NCI-H510A (cell line): ENCODE results near the gene NDUFAF3.
A peak's percentile ranks its signal among the peaks of the same experiment; 100 is the strongest.

Experiments
- DNase-seq: peaks from one replicate; lab custom pipeline; 2025; lab: John Stamatoyannopoulos, UW

Gene NDUFAF3

GRCh38 chr3:49017971-49018706, 3.8 kb upstream of the NDUFAF3 start, which contains the start of gene DALRD3:
Gene DALRD3 (minus strand): TSS chr3:49018580. CDS start chr3:49018564, 16 bp downstream.
- DNase-seq: peak; percentile 30

DNA sequence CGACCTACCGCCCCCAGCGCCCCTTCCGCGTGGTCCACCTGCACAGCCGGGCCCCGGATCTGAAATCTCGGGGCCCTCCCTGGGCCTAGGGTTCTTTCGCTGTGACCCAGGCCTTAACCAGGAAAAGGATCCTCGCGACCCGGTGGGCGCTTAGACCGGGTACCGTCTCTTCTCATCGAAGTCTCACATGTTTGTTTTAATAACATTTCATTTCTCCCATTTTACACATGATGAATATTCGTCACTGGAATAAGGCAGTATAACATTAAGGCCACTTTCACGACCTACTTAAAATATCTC, 3.3 kb upstream of the NDUFAF3 start:
- DNase-seq: no peak

- no peak for DNase-seq
Observed at GRCh38 chr3:49019941-49020329, 2.0 kb upstream of the NDUFAF3 start.

DNA sequence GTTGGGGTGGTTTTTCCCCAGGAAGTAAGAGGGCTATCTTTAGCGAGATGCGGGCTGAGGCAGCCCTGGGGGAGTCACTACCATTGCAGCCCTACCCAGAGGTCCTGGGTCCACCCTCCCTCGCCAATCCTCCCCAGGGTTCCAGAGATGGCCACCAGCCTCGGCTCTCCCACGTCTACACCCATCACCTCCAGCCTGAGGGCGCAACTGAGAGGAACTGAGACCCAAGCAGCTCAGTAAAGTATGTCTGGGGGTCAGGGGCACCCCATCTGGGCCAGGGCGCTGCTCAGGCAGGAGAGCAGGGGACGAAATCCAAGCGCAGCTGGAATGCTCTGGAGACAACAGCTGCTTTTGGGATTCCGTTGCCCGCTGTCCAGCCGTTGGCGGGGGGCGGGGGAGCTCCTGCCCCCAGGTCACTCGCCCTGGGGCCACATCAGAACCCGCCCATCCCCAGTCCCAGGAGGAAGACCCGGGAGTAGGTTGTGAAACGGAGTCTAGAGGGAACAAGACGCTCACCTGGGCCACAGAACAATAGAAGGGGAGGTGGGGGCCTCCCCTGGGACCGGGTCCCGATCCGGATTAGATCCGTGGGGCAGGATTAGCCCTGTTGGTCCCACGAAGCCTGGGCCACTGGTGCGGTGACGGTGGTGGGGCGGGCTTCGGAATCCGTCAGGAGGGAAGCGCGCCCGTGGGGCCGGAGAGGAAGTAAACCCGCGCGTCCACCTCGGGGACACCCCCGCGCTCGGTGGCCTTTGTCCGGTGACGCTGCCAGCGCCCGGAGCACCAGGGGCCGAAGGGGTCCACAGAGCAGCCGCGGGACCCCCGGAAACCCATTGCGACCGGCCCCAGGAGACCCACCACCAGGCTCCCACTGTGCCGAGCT, 1.4 kb upstream of the NDUFAF3 start:
- no peak for DNase-seq

DNA sequence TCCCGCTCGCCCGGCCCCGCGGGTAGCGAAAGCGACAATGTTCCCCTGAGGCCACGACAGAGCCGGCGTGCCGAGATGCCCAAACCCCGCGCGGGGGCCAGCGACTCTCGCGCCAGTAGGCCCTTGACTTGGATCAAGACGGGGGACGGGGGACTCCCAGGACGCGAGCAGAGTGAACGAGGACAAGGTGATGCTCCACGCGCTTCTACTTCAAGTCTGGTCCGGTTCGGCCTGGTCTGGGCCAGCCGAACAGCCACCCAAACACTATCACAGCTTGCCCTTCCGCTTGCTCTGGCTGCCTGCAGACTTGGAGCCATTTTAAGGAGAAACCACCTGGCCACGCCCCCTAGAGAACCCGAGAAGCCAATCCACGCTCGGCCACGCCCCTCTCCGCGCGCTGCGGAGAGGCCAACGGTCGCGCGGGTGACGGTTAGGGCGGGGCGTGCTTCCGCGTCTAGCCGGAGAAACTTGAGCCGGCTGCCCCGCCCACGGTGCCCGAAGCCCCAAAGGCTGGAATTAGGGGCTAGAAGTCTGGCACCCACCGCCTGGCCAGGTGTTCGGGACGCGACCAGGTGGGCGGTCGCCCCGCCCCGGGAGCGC, 608 bp upstream of the NDUFAF3 start:
- DNase-seq: peak; percentile 93

DNA sequence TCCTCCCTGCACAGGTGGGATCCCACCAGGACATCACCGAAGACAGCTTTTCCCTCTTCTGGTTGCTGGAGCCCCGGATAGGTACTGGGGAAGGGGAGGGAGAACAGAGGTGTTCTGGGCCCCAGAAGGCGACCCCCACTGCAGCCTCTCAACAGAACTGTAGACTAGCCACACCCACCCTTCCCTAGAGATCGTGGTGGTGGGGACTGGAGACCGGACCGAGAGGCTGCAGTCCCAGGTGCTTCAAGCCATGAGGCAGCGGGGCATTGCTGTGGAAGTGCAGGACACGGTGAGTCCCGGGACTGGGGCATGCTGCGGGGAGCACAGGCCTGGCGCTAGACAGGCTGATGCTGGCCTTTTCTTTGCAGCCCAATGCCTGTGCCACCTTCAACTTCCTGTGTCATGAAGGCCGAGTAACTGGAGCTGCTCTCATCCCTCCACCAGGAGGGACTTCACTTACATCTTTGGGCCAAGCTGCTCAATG, 809 bp downstream of the NDUFAF3 start:
- DNase-seq: no peak

- DNase-seq: no peak
Observed at GRCh38 chr3:49023775-49024174, 1.9 kb downstream of the NDUFAF3 start.

- no peak for DNase-seq
Observed at GRCh38 chr3:49024449-49024848, 2.5 kb downstream of the NDUFAF3 start.

- DNase-seq: no peak
Observed at GRCh38 chr3:49025005-49025792, 3.3 kb downstream of the NDUFAF3 start.

DNA sequence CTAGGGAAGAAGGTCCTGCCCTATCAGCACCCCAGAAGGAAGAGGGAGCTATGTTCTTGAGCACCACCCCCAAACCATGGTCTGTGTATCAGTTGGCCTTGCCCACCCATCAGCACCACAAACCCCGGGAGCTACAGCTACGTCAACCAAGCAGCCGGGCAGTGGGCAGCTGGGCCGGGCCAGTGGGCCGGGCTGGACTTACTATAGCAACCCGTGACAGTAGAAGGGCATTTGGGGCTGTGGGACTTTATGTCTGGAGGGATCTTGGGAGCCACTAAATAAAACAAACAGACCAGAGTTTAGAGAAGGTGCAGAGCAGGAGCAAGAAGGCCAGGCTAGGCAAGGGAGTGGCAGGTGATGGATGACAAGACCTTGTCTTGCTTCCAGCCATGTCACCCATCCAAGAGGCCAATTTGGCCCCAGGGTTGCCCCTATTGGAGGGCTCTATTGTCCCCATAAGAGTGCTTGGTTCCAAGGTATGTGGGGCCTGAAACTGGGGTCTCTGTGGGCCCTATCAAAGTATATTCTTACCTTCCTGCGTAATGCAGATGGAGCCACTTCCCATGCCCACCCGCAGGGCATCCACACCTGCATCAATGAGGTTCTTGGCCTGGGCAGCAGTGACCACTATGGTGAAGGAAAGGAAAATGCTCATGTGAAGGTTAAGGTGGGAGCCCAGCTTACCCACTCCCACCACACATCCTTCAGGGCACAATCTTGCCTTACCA, 4.0 kb downstream of the NDUFAF3 start:
- DNase-seq: no peak

DNA sequence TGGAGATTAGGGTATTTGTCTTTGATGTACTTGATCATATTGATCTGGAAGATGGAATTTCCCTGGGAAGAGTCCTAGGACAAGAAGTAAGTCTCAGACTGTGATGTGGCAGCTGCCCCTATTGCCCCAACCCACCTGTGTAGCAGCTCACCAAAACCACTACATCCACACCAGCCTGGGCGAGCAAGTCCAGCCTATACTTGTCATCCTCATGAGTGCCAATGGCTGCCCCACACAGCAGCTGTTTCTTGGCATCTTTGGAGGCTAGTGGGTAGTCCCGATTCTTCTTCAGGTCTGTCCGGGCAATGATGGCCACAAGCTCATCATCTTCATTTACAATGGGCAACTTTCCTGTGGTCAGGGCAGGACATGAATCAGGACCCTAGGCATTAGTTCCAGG, 4.6 kb downstream of the NDUFAF3 start:
- no peak for DNase-seq

DNA sequence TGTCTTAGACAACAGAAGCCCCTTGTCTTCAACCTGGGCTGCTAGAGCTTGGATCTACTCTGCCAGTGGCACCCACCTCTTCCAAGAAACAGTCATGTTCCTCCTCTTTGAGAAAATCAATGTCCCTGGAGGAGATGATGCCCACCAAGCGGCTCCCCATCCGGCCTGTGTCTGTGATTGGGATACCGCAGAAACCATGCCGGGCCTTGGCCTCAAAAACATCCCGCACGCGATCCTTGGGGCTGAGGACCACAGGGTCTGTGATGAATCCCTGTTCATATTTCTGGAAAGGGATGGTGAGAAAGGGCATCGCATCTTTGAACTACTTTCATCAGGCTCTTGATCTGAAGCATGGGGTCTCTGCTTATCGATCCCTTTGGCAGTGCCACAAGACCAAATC, 5.7 kb downstream of the NDUFAF3 start:
- no peak for DNase-seq

DNA sequence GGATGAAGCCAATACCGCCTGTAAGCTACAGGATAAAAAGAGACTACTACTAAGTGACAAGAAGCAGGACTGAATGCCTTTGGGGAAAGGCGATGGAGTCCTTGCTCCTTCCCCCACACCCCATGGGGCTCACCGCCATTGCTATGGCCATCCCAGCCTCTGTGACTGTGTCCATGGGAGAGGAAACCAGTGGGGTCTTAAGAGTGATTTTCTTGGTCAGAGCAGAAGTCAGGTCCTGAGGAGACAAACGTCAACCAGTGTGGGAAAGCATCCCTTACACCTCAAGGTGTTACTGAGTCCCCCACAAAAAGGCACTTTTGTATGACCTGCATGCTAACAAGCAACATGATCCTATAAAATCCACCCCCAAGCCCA, 6.4 kb downstream of the NDUFAF3 start:
- no peak for DNase-seq

- peak; percentile 68 for DNase-seq
Observed at GRCh38 chr3:49028673-49029562, 7.0 kb downstream of the NDUFAF3 start, which contains the start of gene IMPDH2. Gene IMPDH2 (minus strand): TSS chr3:49029398. CDS start chr3:49029350, 48 bp downstream.

DNA sequence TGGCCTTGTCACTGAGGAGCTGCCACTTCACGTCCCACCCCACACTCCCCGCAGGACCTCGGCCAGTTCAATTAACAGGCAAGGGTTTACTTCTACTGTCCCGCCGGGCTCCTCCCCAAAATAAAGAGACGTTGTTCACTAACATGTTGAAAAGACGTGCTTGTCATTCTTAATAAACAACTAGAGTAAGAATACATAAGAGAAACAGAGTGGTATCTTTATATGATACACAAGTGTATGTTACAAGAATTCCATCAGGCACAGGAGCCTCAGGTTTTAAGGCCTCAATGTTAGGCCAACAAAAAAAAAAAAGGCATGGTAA, 7.6 kb downstream of the NDUFAF3 start:
- no peak for DNase-seq

DNA sequence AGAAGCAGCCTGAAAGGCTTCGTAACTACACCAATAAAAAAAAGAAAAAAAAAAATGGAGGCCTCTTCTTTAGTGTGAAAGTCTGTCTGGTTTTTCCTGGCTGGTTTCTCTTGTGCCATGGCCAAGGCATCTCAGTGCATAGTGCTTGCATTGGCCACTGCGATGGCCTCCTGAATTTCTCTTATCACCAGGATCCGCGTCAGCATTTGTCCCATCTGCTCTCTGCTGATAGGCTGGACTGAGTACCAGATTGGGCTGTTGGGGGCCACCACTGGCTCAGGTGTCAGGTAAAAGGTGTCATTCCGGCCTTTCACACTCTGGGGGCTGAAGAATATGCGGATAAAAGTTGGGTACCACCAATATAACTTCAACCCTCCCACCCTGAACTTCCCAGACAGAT, 8.4 kb downstream of the NDUFAF3 start:
- no peak for DNase-seq

DNA sequence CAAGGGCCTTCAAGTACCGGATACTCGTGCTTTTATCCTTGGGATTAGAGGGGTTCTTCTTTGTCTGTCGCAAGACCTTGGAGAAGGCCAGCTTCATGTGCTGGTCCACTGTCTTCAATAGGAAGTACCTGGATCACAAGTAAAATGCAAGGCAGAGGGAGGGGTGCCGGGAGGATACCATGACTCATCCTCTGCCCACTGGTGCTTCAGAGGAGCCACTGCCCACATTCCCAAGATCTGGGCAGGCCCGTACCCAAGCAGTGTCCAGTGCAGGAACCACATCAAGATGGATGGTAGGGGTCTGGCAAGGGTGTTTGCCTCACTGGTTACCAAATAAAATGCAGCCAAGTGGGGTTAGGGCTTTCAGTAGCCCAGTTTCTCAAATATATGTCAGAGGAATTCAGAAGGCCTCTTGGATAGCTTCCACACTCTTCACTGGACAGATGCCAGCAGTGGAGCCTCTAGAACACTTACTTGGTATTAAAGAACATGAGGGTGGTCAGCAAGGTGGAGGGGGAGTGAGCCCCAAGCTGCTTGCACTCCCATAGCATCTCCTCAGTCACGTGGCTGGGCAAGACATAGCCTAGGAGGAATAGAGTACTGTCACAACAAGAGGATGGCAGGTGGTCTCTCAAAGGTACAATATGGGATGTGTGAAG, 10.9 kb downstream of the NDUFAF3 start:
- DNase-seq: no peak

- no peak for DNase-seq
Observed at GRCh38 chr3:49034650-49035049, 12.7 kb downstream of the NDUFAF3 start.

DNA sequence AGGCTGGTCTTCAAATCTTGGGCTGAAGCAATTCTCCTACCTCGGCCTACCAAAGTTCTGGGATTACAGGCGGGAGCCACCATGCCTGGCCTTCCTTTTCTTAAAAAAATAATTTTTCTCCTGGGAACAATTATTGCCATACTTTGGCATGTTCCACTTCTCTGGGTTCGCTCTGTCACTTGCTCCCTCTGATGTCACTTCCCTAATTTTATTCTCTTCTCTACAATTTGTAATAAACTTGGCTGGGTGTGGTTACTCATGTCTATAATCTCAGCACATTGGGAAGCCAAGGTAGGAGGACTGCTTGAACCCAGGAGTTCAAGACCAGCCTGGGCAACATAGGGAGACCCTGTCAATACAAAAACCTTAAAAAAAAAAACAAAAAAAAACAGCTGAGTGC, 13.4 kb downstream of the NDUFAF3 start:
- DNase-seq: no peak

GRCh38 chr3:49053543-49053942, 31.6 kb downstream of the NDUFAF3 start:
- DNase-seq: no peak
